ENCODE measurements around the gene CMC1.

GRCh38 chr3:28218071-28218916 lies 23.1 kb upstream of the CMC1 start:
- no peak for TF ChIP-seq CTCF (IDR thresholded peaks at IDR 0.05)
- TF ChIP-seq POLR2A (IDR thresholded peaks at IDR 0.05): no peak

Data from Peyer's patch (tissue), 4 donors.